ENCODE results near the gene KCTD17. TPM values are rescaled to one million over a fixed set of nuclear protein-coding genes. Genes with fewer than 3 reads are reported as not detected.

The KCTD17 gene
- total RNA-seq, 6 experiments from 2014 or later: 2.0 to 9.7 (median 4.4) TPM

GRCh38 chr22:37010976-37011375, 40.6 kb upstream of the KCTD17 start:
- Histone ChIP-seq H3K4me3 (no peak overlapping the region), H3K9me3 (no peaks in the 10 kb centered on the region), H3K27ac (peak overlapping the region in 2 of 3 donors; percentile 41 to 73), H3K4me1 (peaks cover 0 to 59% (median 25%) of the 10 kb centered on the region in 4 donors), H3K36me3 (peaks cover 0 to under 1% (median 0%) of the 10 kb centered on the region in 4 donors), H3K27me3 (no peaks in the 10 kb centered on the region)
- DNase-seq: peak in 2 of 3 donors; percentile 70 to 72
- intact Hi-C loops (cut with DNase I): no loop called here
- peak in 3 of 4 donors; percentile 6 to 25 (median 21) for ATAC-seq
- 24% methylated on average over 6 of the region's 20 CpGs for WGBS (ENCODE audit: insufficient coverage, low coverage, low lambda C conversion rate, missing lambda C conversion rate)
- TF ChIP-seq CTCF (IDR thresholded peaks at IDR 0.05) (no peak), POLR2A (IDR thresholded peaks at IDR 0.05) (no peak)

- DNase-seq: no peak
- TF ChIP-seq CTCF (IDR thresholded peaks at IDR 0.05) (no peak), POLR2A (IDR thresholded peaks at IDR 0.05) (no peak)
- ATAC-seq: no peak
- Histone ChIP-seq H3K27ac (peak overlapping the region in 2 of 3 donors; percentile 72 to 73), H3K9me3 (no peaks in the 10 kb centered on the region), H3K4me3 (no peak overlapping the region), H3K36me3 (peaks cover 0 to 5% (median 2%) of the 10 kb centered on the region in 4 donors), H3K4me1 (peaks cover 0 to 64% (median 28%) of the 10 kb centered on the region in 4 donors), H3K27me3 (no peaks in the 10 kb centered on the region)
- 100% methylated on average over 1 of the region's 3 CpGs for WGBS (ENCODE audit: insufficient coverage, low coverage, low lambda C conversion rate, missing lambda C conversion rate)
- intact Hi-C loops (cut with DNase I): no loop called here
Observed at GRCh38 chr22:37011472-37011871, 40.1 kb upstream of the KCTD17 start.

GRCh38 chr22:37012262-37012904, 39.2 kb upstream of the KCTD17 start:
- Histone ChIP-seq H3K27ac (peak overlapping the region; percentile 8 to 73 (median 72)), H3K27me3 (no peaks in the 10 kb centered on the region), H3K4me3 (no peak overlapping the region), H3K4me1 (peaks cover 0 to 74% (median 32%) of the 10 kb centered on the region in 4 donors), H3K36me3 (peaks cover 0 to 9% (median 4%) of the 10 kb centered on the region in 4 donors), H3K9me3 (no peaks in the 10 kb centered on the region)
- peak in 1 of 4 donors; percentile 4 for TF ChIP-seq CTCF (IDR thresholded peaks at IDR 0.05)
- TF ChIP-seq POLR2A (IDR thresholded peaks at IDR 0.05): no peak
- peak; percentile 83 to 95 (median 95) for DNase-seq
- 33% methylated on average over 7 of the region's 9 CpGs for WGBS (ENCODE audit: insufficient coverage, low coverage, low lambda C conversion rate, missing lambda C conversion rate)
- intact Hi-C loops (cut with DNase I): no loop called here
- peak; percentile 79 to 86 (median 82) for ATAC-seq

- peaks cover 0 to 79% (median 33%) of the 10 kb centered on the region in 4 donors for H3K4me1 ChIP-seq
- no peaks in the 10 kb centered on the region for H3K27me3 ChIP-seq
- H3K27ac ChIP-seq: peak overlapping the region; percentile 8 to 73 (median 50)
- ATAC-seq: peak; percentile 36 to 51 (median 43)
- H3K9me3 ChIP-seq: no peaks in the 10 kb centered on the region
- H3K4me3 ChIP-seq: no peak overlapping the region
- intact Hi-C loops (cut with DNase I): no loop called here
- TF ChIP-seq CTCF (IDR thresholded peaks at IDR 0.05): no peak
- DNase-seq: peak in 2 of 3 donors; percentile 68 to 83
- 30% methylated on average over 8 of the region's 10 CpGs for WGBS (ENCODE audit: insufficient coverage, low coverage, low lambda C conversion rate, missing lambda C conversion rate)
- H3K36me3 ChIP-seq: peaks cover 0 to 9% (median 4%) of the 10 kb centered on the region in 4 donors
Observed at GRCh38 chr22:37012956-37013355, 38.6 kb upstream of the KCTD17 start.
